ENCODE measurements around the gene PYY. TPM values are rescaled to one million over a fixed set of nuclear protein-coding genes. Genes with fewer than 3 reads are reported as not detected.

The PYY gene
- total RNA-seq, 1 experiment from 2014 or later: 2.0 TPM

GRCh38 chr17:43935204-43935925, 18.4 kb downstream of the PYY start:
- H2BK120ac ChIP-seq (ENCODE audit: low read depth, low read length, poor library complexity, severe bottlenecking): no peak overlapping the region
- no peak overlapping the region for H4K5ac ChIP-seq (ENCODE audit: insufficient read length, low read depth, low read length)
- no peaks in the 10 kb centered on the region for H4K20me1 ChIP-seq (ENCODE audit: control insufficient read depth, insufficient read depth, insufficient read length)
- Mint-ChIP-seq H3K27ac (no peak overlapping the region), H3K27me3 (ENCODE audit: low read depth) (peaks cover 56% of the 10 kb centered on the region), H3K4me3 (no peak overlapping the region; a peak in 1 of 5 replicates), H3K36me3 (ENCODE audit: insufficient read depth in 1 of 3, low read depth in 3 of 3) (no peaks in the 10 kb centered on the region), H3K4me1 (peaks cover 0 to 9% of the 10 kb centered on the region in 2 experiments; a peak in 3 of 4 replicates), H3K9me3 (no peaks in the 10 kb centered on the region)
- no peak overlapping the region for H4K8ac ChIP-seq (replicated peaks; ENCODE audit: insufficient read length, low read depth, low read length)
- no peak overlapping the region for H3K56ac ChIP-seq (ENCODE audit: insufficient read length, low read depth, low read length)
- no peak overlapping the region for H3K14ac ChIP-seq (ENCODE audit: insufficient read depth, low read length)
- H3K9me3 ChIP-seq (ENCODE audit: control insufficient read depth, low read depth, low read length): no peaks in the 10 kb centered on the region
- no peak overlapping the region for H2BK20ac ChIP-seq (ENCODE audit: low read depth, low read length, poor library complexity, severe bottlenecking)
- no peak overlapping the region for H3T11ph ChIP-seq (ENCODE audit: low read length)
- no peak overlapping the region for H3K18ac ChIP-seq (ENCODE audit: insufficient read length, low read depth, low read length)
- no peak overlapping the region for H3K9ac ChIP-seq (ENCODE audit: extremely low read depth, insufficient read length, low read length)
- H2BK15ac ChIP-seq (ENCODE audit: low read depth, low read length): no peak overlapping the region
- no peaks in the 10 kb centered on the region for H3K4me1 ChIP-seq (ENCODE audit: insufficient read depth, low read length)
- H2BK12ac ChIP-seq (ENCODE audit: insufficient read length, low read depth, low read length): no peak overlapping the region
- H3K27me3 ChIP-seq (ENCODE audit: insufficient read depth, low read length): peaks cover 4% of the 10 kb centered on the region
- no peak for DNase-seq
- no peak for TF ChIP-seq CTCF (conservative IDR thresholded peaks at IDR 0.05)
- WGBS (ENCODE audit: extremely low coverage, insufficient read length, low lambda C conversion rate): no CpG with 5 or more reads among the region's 5 CpGs
- H4K91ac ChIP-seq (ENCODE audit: insufficient read length, low read depth, low read length): no peak overlapping the region
- no peak overlapping the region for H3K27ac ChIP-seq (ENCODE audit: insufficient read length, low read depth, low read length)
- H3K23me2 ChIP-seq (ENCODE audit: insufficient read length, low read depth, low read length, poor library complexity, severe bottlenecking): no peaks in the 10 kb centered on the region
- no peak overlapping the region for H3K4me2 ChIP-seq (ENCODE audit: insufficient read depth, insufficient read length, low read length)
- H2AFZ ChIP-seq (ENCODE audit: low read length): no peak overlapping the region
- no peak overlapping the region for H2BK5ac ChIP-seq (ENCODE audit: insufficient read length, low read length)
- no peak overlapping the region for H2AK5ac ChIP-seq (ENCODE audit: insufficient read length, low read length)
- H3K79me2 ChIP-seq (ENCODE audit: insufficient read depth, low read length): no peaks in the 10 kb centered on the region
- no peaks in the 10 kb centered on the region for H3K79me1 ChIP-seq (ENCODE audit: insufficient read depth, low read depth, low read length, poor library complexity, severe bottlenecking)
- no peak overlapping the region for H3K23ac ChIP-seq (ENCODE audit: insufficient read length, low read depth, low read length)
- H3K4ac ChIP-seq (ENCODE audit: low read depth, low read length): no peak overlapping the region

Data from H9 (cell line).